ENCODE measurements around the gene PPIP5K2.

PPIP5K2 gene

DNA sequence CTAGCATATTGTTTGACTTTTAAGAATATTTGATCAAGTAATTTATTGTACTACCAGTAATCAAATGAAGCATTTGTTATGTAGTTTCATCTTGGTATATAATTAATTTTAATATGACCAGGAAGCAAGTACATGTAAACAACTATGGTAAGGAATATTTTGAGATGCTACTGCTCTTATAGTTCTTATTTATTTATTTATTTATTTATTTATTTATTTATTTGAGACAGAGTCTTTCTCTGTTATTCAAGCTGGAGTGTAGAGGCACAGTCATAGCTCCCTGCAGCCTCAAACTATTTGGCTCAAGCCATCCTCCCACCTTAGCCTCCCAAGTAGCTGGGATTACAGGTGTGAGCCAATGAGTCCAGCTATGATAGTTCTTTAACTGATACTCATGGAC is 8.1 kb downstream of the PPIP5K2 start:
- no peaks in the 10 kb centered on the region for H3F3A ChIP-seq (ENCODE audit: insufficient read depth, low read length)
- H4K20me1 ChIP-seq (ENCODE audit: insufficient read depth, low read length) = no peaks in the 10 kb centered on the region
- H2AFZ ChIP-seq (ENCODE audit: low read length) = no peak overlapping the region
- H3K27me3 ChIP-seq (replicated peaks; ENCODE audit: insufficient read depth, low read length) = no peaks in the 10 kb centered on the region
- H3K9ac ChIP-seq (ENCODE audit: low read length) = no peak overlapping the region
- no peaks in the 10 kb centered on the region for H3K9me3 ChIP-seq (replicated peaks; ENCODE audit: insufficient read depth, low read length)
- H3K79me2 ChIP-seq (ENCODE audit: low read length) = peaks cover 30% of the 10 kb centered on the region
- no peaks in the 10 kb centered on the region for H3K9me2 ChIP-seq (replicated peaks; ENCODE audit: insufficient read depth, low read length)
- no peak overlapping the region for H3K27ac ChIP-seq (ENCODE audit: low read length)
- no peak overlapping the region for H3K4me2 ChIP-seq (ENCODE audit: low read depth, low read length)
- H3K4me3 ChIP-seq (ENCODE audit: low read length) = no peak overlapping the region
- TF ChIP-seq EZH2 (optimal IDR thresholded peaks at IDR 0.05; ENCODE audit: low read depth, low read length) = no peak
- TF ChIP-seq EZH2phosphoT487 (IDR thresholded peaks at IDR 0.05; ENCODE audit: low read length) = no peak
- TF ChIP-seq, protein P1, sequence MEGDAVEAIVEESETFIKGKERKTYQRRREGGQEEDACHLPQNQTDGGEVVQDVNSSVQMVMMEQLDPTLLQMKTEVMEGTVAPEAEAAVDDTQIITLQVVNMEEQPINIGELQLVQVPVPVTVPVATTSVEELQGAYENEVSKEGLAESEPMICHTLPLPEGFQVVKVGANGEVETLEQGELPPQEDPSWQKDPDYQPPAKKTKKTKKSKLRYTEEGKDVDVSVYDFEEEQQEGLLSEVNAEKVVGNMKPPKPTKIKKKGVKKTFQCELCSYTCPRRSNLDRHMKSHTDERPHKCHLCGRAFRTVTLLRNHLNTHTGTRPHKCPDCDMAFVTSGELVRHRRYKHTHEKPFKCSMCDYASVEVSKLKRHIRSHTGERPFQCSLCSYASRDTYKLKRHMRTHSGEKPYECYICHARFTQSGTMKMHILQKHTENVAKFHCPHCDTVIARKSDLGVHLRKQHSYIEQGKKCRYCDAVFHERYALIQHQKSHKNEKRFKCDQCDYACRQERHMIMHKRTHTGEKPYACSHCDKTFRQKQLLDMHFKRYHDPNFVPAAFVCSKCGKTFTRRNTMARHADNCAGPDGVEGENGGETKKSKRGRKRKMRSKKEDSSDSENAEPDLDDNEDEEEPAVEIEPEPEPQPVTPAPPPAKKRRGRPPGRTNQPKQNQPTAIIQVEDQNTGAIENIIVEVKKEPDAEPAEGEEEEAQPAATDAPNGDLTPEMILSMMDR (IDR thresholded peaks at IDR 0.05; ENCODE audit: low read length) = no peak
- no peaks in the 10 kb centered on the region for H3K4me1 ChIP-seq (ENCODE audit: low read length)
- H3K36me3 ChIP-seq (replicated peaks; ENCODE audit: insufficient read depth, low read length) = 0 out of 2 replicates have a peak, but pooled peaks cover 2% of the 10 kb centered on the region
- DNase-seq = no peak

DNA sequence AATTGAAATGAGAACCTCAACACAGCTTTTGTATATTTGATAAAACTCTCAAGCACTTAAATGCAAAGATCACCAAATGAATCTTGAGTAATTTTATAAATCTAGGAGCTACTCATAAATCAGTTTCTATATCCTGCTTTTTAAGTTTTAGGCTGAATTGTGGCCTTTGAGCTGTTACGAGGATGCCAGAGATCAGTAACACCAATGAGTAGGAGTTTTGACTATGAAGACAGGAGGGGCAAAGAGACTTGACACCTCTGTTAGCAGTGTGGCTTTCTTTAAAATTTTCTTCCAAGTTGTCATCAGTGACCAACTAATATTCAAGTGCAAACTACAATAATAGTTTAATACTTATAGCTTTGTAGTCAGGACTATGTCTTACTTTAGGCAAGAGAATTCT is 12.6 kb downstream of the PPIP5K2 start:
- no peak overlapping the region for H3K9ac ChIP-seq (ENCODE audit: low read length)
- H3K79me2 ChIP-seq (ENCODE audit: low read length) = peaks cover 6% of the 10 kb centered on the region; the same call in 1 of the 2 replicates
- H3F3A ChIP-seq (ENCODE audit: insufficient read depth, low read length) = no peaks in the 10 kb centered on the region
- no peaks in the 10 kb centered on the region for H3K27me3 ChIP-seq (replicated peaks; ENCODE audit: insufficient read depth, low read length)
- H4K20me1 ChIP-seq (ENCODE audit: insufficient read depth, low read length) = no peaks in the 10 kb centered on the region
- no peaks in the 10 kb centered on the region for H3K4me1 ChIP-seq (ENCODE audit: low read length)
- DNase-seq = no peak
- no peak overlapping the region for H3K4me3 ChIP-seq (ENCODE audit: low read length)
- peak overlapping the region; percentile 41; the same call in 1 of the 2 replicates for H3K4me2 ChIP-seq (ENCODE audit: low read depth, low read length)
- H2AFZ ChIP-seq (ENCODE audit: low read length) = no peak overlapping the region
- H3K9me3 ChIP-seq (replicated peaks; ENCODE audit: insufficient read depth, low read length) = no peaks in the 10 kb centered on the region
- TF ChIP-seq, protein P1 (IDR thresholded peaks at IDR 0.05; ENCODE audit: low read length) = no peak
- TF ChIP-seq EZH2 (optimal IDR thresholded peaks at IDR 0.05; ENCODE audit: low read depth, low read length) (no peak), EZH2phosphoT487 (IDR thresholded peaks at IDR 0.05; ENCODE audit: low read length) (no peak)
- H3K9me2 ChIP-seq (replicated peaks; ENCODE audit: insufficient read depth, low read length) = no peaks in the 10 kb centered on the region
- H3K36me3 ChIP-seq (replicated peaks; ENCODE audit: insufficient read depth, low read length) = 0 out of 2 replicates have a peak, but pooled peaks cover 2% of the 10 kb centered on the region
- no peak overlapping the region for H3K27ac ChIP-seq (ENCODE audit: low read length)

DNA sequence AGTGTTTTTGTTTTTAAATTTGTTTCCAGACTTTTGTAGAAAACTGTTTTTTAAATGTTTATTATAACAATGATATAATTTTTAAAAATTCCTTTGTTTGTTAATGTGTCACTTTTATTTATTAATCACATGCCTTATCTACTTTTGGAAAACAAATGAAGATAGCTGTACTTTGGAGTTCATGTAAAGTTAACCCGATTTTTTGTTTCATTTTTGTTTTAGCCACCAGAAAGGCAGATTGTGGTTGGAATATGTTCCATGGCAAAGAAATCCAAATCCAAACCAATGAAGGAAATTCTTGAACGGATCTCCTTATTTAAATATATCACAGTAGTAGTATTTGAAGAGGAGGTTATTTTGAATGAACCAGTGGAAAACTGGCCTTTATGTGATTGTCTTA is 13.1 kb downstream of the PPIP5K2 start:
- Histone ChIP-seq H3K79me2 (ENCODE audit: low read length) (peaks cover 5% of the 10 kb centered on the region; the same call in 1 of the 2 replicates), H3K9me3 (replicated peaks; ENCODE audit: insufficient read depth, low read length) (no peaks in the 10 kb centered on the region), H2AFZ (ENCODE audit: low read length) (no peak overlapping the region), H3K9me2 (replicated peaks; ENCODE audit: insufficient read depth, low read length) (no peaks in the 10 kb centered on the region), H3K27ac (ENCODE audit: low read length) (no peak overlapping the region), H3K27me3 (replicated peaks; ENCODE audit: insufficient read depth, low read length) (no peaks in the 10 kb centered on the region), H3K9ac (ENCODE audit: low read length) (no peak overlapping the region), H3K36me3 (replicated peaks; ENCODE audit: insufficient read depth, low read length) (0 out of 2 replicates have a peak, but pooled peaks cover 2% of the 10 kb centered on the region), H3K4me3 (ENCODE audit: low read length) (no peak overlapping the region), H4K20me1 (ENCODE audit: insufficient read depth, low read length) (no peaks in the 10 kb centered on the region), H3F3A (ENCODE audit: insufficient read depth, low read length) (no peaks in the 10 kb centered on the region), H3K4me1 (ENCODE audit: low read length) (no peaks in the 10 kb centered on the region), H3K4me2 (ENCODE audit: low read depth, low read length) (peak overlapping the region; percentile 41; the same call in 1 of the 2 replicates)
- TF ChIP-seq, protein P1 (IDR thresholded peaks at IDR 0.05; ENCODE audit: low read length) = no peak
- no peak for TF ChIP-seq EZH2 (optimal IDR thresholded peaks at IDR 0.05; ENCODE audit: low read depth, low read length)
- no peak for TF ChIP-seq EZH2phosphoT487 (IDR thresholded peaks at IDR 0.05; ENCODE audit: low read length)
- DNase-seq = no peak
